ENCODE data around the gene ID2. TPM values are rescaled to one million over a fixed set of nuclear protein-coding genes. Genes with fewer than 3 reads are reported as not detected.

ID2 gene
- total RNA-seq, 1 experiment from 2014 or later, result 2.1 TPM

DNA sequence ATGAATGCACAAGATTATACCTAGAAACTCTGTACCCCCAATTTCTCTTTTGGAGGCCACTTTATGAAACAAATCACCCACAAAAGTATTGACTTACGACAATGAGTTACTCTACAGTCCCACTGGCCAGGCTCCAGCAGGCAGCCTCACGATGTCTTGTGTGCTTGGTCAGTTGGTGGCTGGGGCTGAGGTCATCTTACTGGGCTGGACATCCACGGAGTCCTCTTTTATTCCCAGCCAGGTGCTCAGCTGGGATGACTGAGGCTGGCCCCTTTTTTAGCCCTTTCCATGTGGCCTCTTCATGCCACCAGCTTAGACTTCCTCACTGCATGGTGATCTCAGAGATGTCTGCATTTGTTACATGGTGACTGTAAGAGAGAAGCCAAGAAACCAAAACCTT, 8.9 kb upstream of the ID2 start:
- no TSS peak for BruUV-seq (replicated peaks)
- Histone ChIP-seq H3K9me3 (ENCODE audit: control insufficient read depth, insufficient read depth, low read depth, low read length) (peaks cover 6% of the 10 kb centered on the region; the same call in 1 of the 2 replicates), H3K4me3 (ENCODE audit: low read depth in 2 of 2, low read length in 2 of 2) (no peak overlapping the region), H3K27ac (ENCODE audit: low read length) (no peak overlapping the region), H3K36me3 (ENCODE audit: control insufficient read depth, insufficient read depth, low read length) (no peaks in the 10 kb centered on the region), H3K4me1 (ENCODE audit: control insufficient read depth, insufficient read depth, low read length) (peaks cover 7% of the 10 kb centered on the region), H3K27me3 (ENCODE audit: control insufficient read depth, insufficient read depth, low read length) (no peaks in the 10 kb centered on the region; the same call in 1 of the 2 replicates)
- in situ Hi-C loops (cut with HindIII; ENCODE audit: low pct_unique_long_range_greater_than_20kb, low sequenced_read_pairs), result no loop called here
- intact Hi-C loops (cut with micrococcal nuclease; ENCODE audit: unreplicated experiment), result no loop called here
- DNase-seq (ENCODE audit: low read depth, low spot score) (no peak), ATAC-seq (no peak)
- ChIA-PET POLR2A (no interaction called here), CTCF (no interaction called here)
- TF ChIP-seq, protein P1, sequence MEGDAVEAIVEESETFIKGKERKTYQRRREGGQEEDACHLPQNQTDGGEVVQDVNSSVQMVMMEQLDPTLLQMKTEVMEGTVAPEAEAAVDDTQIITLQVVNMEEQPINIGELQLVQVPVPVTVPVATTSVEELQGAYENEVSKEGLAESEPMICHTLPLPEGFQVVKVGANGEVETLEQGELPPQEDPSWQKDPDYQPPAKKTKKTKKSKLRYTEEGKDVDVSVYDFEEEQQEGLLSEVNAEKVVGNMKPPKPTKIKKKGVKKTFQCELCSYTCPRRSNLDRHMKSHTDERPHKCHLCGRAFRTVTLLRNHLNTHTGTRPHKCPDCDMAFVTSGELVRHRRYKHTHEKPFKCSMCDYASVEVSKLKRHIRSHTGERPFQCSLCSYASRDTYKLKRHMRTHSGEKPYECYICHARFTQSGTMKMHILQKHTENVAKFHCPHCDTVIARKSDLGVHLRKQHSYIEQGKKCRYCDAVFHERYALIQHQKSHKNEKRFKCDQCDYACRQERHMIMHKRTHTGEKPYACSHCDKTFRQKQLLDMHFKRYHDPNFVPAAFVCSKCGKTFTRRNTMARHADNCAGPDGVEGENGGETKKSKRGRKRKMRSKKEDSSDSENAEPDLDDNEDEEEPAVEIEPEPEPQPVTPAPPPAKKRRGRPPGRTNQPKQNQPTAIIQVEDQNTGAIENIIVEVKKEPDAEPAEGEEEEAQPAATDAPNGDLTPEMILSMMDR (IDR thresholded peaks at IDR 0.05), result no peak
- TF ChIP-seq REST (IDR thresholded peaks at IDR 0.05; ENCODE audit: insufficient read depth in 1 of 2, low read depth in 2 of 2, low read length in 1 of 2) (no peak), TCF7L2 (IDR thresholded peaks at IDR 0.05; ENCODE audit: low read depth, low read length) (no peak), SIN3A (IDR thresholded peaks at IDR 0.05; ENCODE audit: borderline replicate concordance, insufficient read depth, low read depth, low read length) (no peak), POLR2AphosphoS5 (IDR thresholded peaks at IDR 0.05; ENCODE audit: low read depth, low read length) (no peak)

- POLR2A ChIA-PET, result no interaction called here
- BruUV-seq (replicated peaks), result no TSS peak
- H3K9me3 ChIP-seq (ENCODE audit: control insufficient read depth, insufficient read depth, low read depth, low read length), result peaks cover 6% of the 10 kb centered on the region; the same call in 1 of the 2 replicates
- TF ChIP-seq SIN3A (IDR thresholded peaks at IDR 0.05; ENCODE audit: borderline replicate concordance, insufficient read depth, low read depth, low read length) (no peak), TCF7L2 (IDR thresholded peaks at IDR 0.05; ENCODE audit: low read depth, low read length) (no peak), REST (IDR thresholded peaks at IDR 0.05; ENCODE audit: insufficient read depth in 1 of 2, low read depth in 2 of 2, low read length in 1 of 2) (no peak), POLR2AphosphoS5 (IDR thresholded peaks at IDR 0.05; ENCODE audit: low read depth, low read length) (no peak)
- TF ChIP-seq, protein P1 (IDR thresholded peaks at IDR 0.05), result no peak
- DNase-seq (ENCODE audit: low read depth, low spot score) (no peak), ATAC-seq (no peak)
- CTCF ChIA-PET, result no interaction called here
- in situ Hi-C loops (cut with HindIII; ENCODE audit: low pct_unique_long_range_greater_than_20kb, low sequenced_read_pairs) (no loop called here), intact Hi-C loops (cut with micrococcal nuclease; ENCODE audit: unreplicated experiment) (no loop called here)
- no peak overlapping the region for H3K27ac ChIP-seq (ENCODE audit: low read length)
- H3K27me3 ChIP-seq (ENCODE audit: control insufficient read depth, insufficient read depth, low read length), result no peaks in the 10 kb centered on the region; the same call in 1 of the 2 replicates
- no peaks in the 10 kb centered on the region for H3K36me3 ChIP-seq (ENCODE audit: control insufficient read depth, insufficient read depth, low read length)
- H3K4me3 ChIP-seq (ENCODE audit: low read depth in 2 of 2, low read length in 2 of 2), result no peak overlapping the region
- peaks cover 10% of the 10 kb centered on the region for H3K4me1 ChIP-seq (ENCODE audit: control insufficient read depth, insufficient read depth, low read length)
Observed at GRCh38 chr2:8673381-8673780, 8.5 kb upstream of the ID2 start.
